Measurements from ENCODE around the gene ARL8A. TPM values are rescaled to one million over a fixed set of nuclear protein-coding genes. Genes with fewer than 3 reads are reported as not detected.
"Not testable (repeated sequence)": the region's sequence is repeated elsewhere in the genome, so short reads cannot be mapped to it uniquely, and the experiment has no call there.

The ARL8A gene
- 40.3 TPM for polyA plus RNA-seq (ENCODE audit: insufficient read length)

DNA sequence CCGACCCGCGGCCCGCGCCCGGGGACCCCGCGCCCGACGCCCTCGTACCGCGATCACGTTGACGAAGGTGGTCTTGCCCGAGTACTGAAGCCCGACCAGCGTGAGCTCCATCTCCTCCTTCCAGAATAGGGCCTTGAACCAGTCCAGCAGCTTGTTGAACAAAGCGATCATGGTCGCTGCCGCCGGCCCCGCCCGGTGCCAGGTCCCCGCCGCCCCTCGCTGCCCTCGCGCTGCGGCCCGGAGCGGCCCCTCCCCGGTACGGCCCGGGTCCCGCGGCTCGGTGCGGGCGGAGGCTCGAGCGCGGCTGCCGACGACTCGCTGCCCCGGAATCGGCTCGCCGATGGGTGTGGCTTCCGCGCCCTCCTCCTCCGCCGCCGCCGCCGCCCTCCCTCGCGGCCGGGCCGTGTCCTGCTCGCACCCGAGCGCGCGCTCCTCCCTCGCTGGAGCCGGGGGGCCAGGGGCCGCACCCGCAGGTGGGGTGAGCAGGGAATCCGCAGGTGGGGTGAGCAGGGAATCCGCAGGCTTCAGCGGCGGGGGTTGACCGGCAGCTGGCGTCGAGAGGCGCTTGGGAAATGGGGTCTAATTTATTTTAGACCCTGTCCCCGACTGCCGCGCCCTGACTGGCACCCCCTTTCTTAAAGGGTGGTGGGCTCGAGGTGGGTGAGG lies at the start of gene ARL8A:
TSS of gene ARL8A (minus strand) at position 336 of the 666 bp plus-strand sequence. CDS start at position 171, 165 bp downstream.
- DNase-seq = peak; percentile 69

DNA sequence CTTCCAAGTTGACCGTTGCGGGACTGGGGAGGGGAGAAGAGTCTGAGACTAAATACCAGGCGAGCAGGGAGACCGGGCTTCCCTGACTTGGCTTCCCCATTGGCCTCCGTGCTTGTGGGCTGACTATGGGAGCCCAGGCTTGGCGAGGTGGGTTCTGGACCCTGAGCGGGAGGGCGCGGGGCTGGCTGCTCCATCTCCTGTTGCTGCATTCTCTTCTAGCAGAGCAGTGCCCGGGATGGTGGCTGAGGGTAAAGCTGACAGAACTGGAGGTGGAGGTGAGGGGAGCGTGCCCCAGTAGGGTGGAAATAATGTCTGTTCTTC lies 49.8 kb upstream of the ARL8A start:
- no peak for DNase-seq

- no peak for DNase-seq
Measured at GRCh38 chr1:202193614-202194327, 49.2 kb upstream of the ARL8A start, which contains the start of gene LGR6. LGR6 (plus strand) TSS chr1:202193799; CDS start chr1:202193990, 191 bp downstream.

- DNase-seq = peak; percentile 34
Measured at GRCh38 chr1:202192770-202193613, 48.5 kb upstream of the ARL8A start.

DNA sequence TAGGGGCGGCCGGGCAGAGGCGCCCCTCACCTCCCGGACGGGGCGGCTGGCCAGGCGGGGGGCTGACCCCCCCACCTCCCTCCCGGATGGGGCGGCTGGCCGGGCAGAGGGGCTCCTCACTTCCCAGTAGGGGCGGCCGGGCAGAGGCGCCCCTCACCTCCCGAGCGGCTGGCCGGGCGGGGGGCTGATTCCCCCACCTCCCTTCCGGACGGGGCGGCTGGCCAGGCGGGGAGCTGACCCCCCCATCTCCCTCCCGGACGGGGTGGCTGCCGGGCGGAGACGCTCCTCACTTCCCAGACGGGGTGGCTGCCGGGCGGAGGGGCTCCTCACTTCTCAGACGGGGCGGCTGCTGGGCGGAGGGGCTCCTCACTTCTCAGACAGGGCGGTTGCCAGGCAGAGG lies 46.9 kb upstream of the ARL8A start:
- DNase-seq = not testable (repeated sequence)

- DNase-seq = no peak
Measured at GRCh38 chr1:202189918-202190715, 45.6 kb upstream of the ARL8A start.

- peak; percentile 44 for DNase-seq
Measured at GRCh38 chr1:202189001-202189790, 44.7 kb upstream of the ARL8A start.

DNA sequence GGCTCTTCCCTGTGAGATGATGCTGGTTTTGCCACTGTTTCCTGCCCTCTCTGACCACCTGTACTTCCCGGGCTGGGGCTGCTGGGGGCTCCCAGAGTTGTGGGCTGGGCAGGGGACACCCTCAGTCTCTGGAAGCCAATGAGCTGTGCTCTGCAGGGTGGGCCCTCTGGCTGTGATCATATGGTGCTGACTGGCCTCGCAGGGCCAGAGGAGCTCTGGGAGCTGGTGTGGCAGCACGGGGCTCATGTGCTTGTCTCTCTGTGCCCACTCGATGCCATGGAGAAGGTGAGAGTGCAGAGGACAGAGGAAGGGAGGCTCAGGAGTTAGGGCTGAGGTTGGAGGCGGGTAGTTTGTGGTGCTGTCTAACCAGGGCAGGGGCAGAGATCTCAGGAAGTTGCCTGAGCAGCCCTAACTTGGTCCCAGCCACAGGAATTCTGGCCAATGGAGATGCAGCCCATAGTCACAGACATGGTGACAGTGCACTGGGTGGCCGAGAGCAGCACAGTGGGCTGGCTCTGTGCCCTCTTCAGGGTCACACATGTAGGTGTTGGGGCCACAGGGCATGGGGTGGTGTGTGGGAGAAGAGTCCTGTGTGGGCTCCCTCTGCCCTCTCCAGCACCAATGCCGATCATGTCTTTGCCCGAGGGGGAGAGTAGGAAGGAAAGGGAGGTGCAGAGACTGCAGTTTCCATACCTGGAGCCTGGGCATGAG lies 43.3 kb upstream of the ARL8A start:
- no peak for DNase-seq

DNA sequence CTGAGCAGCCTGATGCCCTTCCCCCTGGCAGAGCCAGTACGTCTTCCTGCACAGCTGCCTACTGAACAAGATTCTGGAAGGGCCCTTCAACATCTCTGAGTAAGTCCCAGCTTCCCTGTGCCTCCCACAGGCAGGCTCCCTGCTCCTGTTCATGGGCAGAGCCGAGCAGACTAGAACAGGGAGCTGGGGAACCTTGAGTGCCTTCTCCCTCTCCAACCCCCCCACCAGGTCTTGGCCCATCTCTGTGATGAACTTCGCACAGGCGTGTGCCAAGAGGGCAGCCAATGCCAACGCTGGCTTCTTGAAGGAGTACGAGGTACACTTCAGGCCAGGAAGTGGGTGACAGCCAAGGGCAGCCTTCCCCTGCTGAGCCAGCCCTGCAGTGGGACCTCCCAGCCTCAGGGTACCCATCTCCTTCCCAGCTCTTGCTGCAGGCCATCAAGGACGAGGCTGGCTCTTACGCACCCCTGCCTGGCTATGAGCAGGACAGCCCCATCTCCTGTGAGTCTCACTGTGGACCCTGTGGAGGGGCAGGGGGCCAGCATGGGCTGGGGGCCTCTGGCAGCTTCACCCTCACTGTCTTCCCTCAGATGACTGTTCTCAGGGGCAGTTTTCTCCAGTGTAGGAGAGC lies 42.6 kb upstream of the ARL8A start:
- DNase-seq = no peak

DNA sequence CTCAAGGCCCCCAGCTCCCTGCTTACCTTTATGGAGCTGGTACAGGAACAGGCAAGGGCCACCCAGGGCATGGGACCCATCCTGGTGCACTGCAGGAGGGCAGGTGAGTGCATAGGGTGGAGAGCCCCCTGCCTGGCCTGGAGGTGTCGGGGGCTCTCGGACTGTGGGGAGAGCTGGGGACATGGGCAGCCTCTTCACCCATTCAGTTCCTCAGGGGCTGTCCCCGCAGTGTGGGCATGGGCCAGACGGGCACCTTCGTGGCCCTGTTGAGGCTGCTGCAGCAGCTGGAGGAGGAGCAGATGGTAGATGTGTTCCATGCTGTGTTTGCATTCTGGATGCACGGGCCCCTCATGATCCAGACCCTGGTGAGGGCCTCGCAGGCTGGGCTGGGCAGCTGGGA lies 41.8 kb upstream of the ARL8A start:
- no peak for DNase-seq

DNA sequence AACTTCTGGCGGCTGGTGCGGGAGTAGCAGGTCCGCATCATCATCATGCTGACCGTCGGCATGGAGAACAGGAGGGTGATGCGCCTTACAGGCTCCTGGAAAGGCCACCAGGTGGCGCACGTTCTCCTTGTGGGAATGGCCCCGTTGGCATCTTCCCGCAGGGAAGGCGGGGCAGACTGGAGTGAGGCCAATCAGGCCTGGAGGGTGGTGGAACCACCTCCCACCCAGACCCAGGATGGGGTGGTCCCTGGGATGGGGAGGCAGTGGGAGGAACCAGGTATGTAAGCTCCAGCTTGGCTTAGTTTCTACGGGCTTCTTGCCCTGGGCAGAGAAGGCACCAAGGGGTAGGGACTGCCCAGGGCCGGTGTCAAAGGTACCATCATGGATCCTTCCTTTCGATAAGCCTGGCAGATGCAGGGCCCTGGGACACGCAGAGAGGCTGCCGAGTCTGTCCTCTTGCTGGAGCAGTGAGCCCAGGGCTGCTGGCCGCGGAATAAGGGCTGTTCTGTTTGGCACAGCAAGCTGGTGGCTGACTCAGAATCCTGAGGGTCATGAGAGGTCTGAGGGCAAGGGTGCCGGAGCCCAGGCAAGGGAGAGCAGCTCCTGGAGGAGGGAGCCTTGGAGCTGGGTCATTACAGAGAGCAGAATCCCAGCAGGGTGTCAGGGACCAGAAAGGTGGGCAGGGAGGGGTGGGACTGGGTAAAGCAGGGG lies 40.4 kb upstream of the ARL8A start:
- peak; percentile 74 for DNase-seq

GRCh38 chr1:202182040-202182877 lies 37.7 kb upstream of the ARL8A start:
- DNase-seq = no peak

GRCh38 chr1:202181586-202181985 lies 37.0 kb upstream of the ARL8A start:
- DNase-seq = no peak

DNA sequence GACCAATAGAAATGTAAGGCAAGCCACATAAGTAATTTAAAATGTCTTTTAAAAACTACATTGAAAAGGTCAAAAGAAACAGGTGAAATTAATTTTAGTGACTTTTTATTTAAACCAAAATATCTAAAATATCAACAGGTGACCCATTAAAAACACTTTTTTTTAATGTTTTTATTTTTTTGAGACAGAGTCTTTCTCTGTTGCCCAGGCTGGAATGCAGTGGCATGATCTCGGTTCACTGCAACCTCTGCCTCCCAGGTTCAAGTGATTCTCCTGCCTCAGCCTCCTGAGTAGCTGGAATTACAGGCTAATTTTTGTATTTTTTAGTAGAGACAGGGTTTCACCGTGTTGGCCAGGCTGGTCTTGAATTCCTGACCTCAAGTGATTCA lies 36.2 kb upstream of the ARL8A start:
- DNase-seq = not testable (repeated sequence)

GRCh38 chr1:202179828-202180750 lies 35.6 kb upstream of the ARL8A start:
- DNase-seq = no peak

- DNase-seq = no peak
Measured at GRCh38 chr1:202176949-202177927, 32.7 kb upstream of the ARL8A start.

Measured in hindlimb muscle (tissue), 1 donor.